GM12878 (cell line): ENCODE results near the gene ANO10. TPM values are rescaled to one million over a fixed set of nuclear protein-coding genes. Genes with fewer than 3 reads are reported as not detected.
A peak's percentile ranks its signal among the peaks of the same experiment; 100 is the strongest.

Experiments used
- ATAC-seq: fragments of 200-7000 bp; cut with Tn5 transposase; 3 replicates; pipeline ENCODE4 v1.9.1; 2020; ENCODE audit warnings: mild to moderate bottlenecking, moderate library complexity
- BruUV-seq: library from RNA; stranded (reverse); fragments of 400-500 nt; replicated peaks from 2 replicates; lab custom pipeline; 2021; lab: Mats Ljungman, UMichigan
- CTCF ChIA-PET: fragments of 300-600 bp; sonication (Branson Sonifier 250); formaldehyde crosslinking; extraction: SDS; loops from one replicate; lab custom pipeline; 2021; ENCODE audit warnings: inconsistent platforms; lab: Yijun Ruan, JAX
- POLR2A ChIA-PET: fragments of 350-600 bp; formaldehyde crosslinking; extraction: SDS; loops from one replicate; lab custom pipeline; 2021; ENCODE audit warnings: inconsistent platforms; lab: Charles Lee
- RAD21 ChIA-PET: fragments of 300-600 bp; sonication (Branson Sonifier 250); formaldehyde crosslinking; loops from one replicate; lab custom pipeline; 2023; ENCODE audit warnings: antibody characterized with exemption; ENCODE audit not compliant: unreplicated experiment; lab: Charles Lee
- SMC1A ChIA-PET: fragments of 300-600 bp; sonication (Branson Sonifier 250); formaldehyde crosslinking; loops from one replicate; lab custom pipeline; 2023; ENCODE audit not compliant: unreplicated experiment, uncharacterized antibody; lab: Charles Lee
- DNase-seq: peaks from one replicate; pipeline ENCODE4 v3.0.0-alpha.2; 2011; ENCODE audit warnings: low read depth, low spot score
- FAIRE-seq: peaks from 3 replicates; lab custom pipeline; 2011; peaks lifted over from hg19 to GRCh38; lab: Jason Lieb, UNC
- H2AFZ ChIP-seq: 2 replicates; pipeline ENCODE4 v1.6.0; 2011; ENCODE audit warnings: low read depth, low read length, control low read depth; ENCODE audit not compliant: control insufficient read depth
- H3K27ac ChIP-seq: 2 replicates; pipeline ENCODE4 v1.5.1; 2011; ENCODE audit warnings: control low read depth; ENCODE audit not compliant: control insufficient read depth, insufficient read depth
- H3K27me3 ChIP-seq, 2 experiments: replicated peaks in 1 of 2; 2 replicates each; pipeline versions ENCODE4 v1.6.0 to v1.6.1; 2011; ENCODE audit warnings: low read length in 1 of 2; ENCODE audit not compliant: control insufficient read depth in 2 of 2, insufficient read depth in 2 of 2
- H3K36me3 ChIP-seq, 2 experiments: 2 replicates each; pipeline ENCODE4 v1.5.1; 2011; ENCODE audit warnings: low read length in 1 of 2; ENCODE audit not compliant: control insufficient read depth in 2 of 2, insufficient read depth in 2 of 2
- H3K4me1 ChIP-seq: 2 replicates; pipeline ENCODE4 v1.6.1; 2011; ENCODE audit warnings: mild to moderate bottlenecking, low read length, moderate library complexity, mixed read lengths; ENCODE audit not compliant: control insufficient read depth, insufficient read depth
- H3K4me2 ChIP-seq: 2 replicates; pipeline ENCODE4 v1.6.0; 2011; ENCODE audit warnings: control low read depth; ENCODE audit not compliant: control insufficient read depth, insufficient read depth
- H3K4me3 ChIP-seq: fragments of 200-600 bp; sonication (generic); 2 replicates; pipeline ENCODE4 v1.5.1; 2016
- H3K79me2 ChIP-seq: 2 replicates; pipeline ENCODE4 v1.6.0; 2011; ENCODE audit warnings: low read length; ENCODE audit not compliant: control insufficient read depth, insufficient read depth
- H3K9ac ChIP-seq: 2 replicates; pipeline ENCODE4 v1.8.0; 2011; ENCODE audit warnings: low read length, control low read depth, mixed read lengths; ENCODE audit not compliant: control insufficient read depth, insufficient read depth
- H3K9me3 ChIP-seq: replicated peaks from 3 replicates; pipeline ENCODE4 v1.5.1; 2011; ENCODE audit warnings: mild to moderate bottlenecking, low read length; ENCODE audit not compliant: control insufficient read depth, insufficient read depth
- H4K20me1 ChIP-seq: 2 replicates; pipeline ENCODE4 v1.6.0; 2011; ENCODE audit not compliant: control insufficient read depth, insufficient read depth
- ATF3 ChIP-seq: IDR thresholded peaks from 2 replicates; pipeline ENCODE4 v1.6.1; 2011; ENCODE audit warnings: low read depth, mild to moderate bottlenecking, low read length, moderate library complexity, borderline replicate concordance; ENCODE audit errors: extremely low read depth
- CBX3 ChIP-seq: fragments of 200-600 bp; sonication (generic); IDR thresholded peaks from 2 replicates; pipeline ENCODE4 v1.6.1; 2016; ENCODE audit warnings: low read depth, borderline replicate concordance
- CHD1 ChIP-seq: IDR thresholded peaks from 2 replicates; pipeline ENCODE4 v1.6.1; 2012; ENCODE audit warnings: low read depth, low read length, improper control_type of control experiment
- CREB1 ChIP-seq: IDR thresholded peaks from 2 replicates; pipeline ENCODE4 v1.6.1; 2012; ENCODE audit warnings: low read depth, mild to moderate bottlenecking, inconsistent platforms
- ETV6 ChIP-seq, 2 experiments: fragments of 450-650 bp in 1 of 2; IDR thresholded peaks in 1 of 2; conservative IDR thresholded peaks in 1 of 2; 2 replicates each; pipeline ENCODE4 v1.6.1; 2014; ENCODE audit warnings: antibody characterized with exemption in 1 of 2, borderline replicate concordance in 1 of 2, low read depth in 1 of 2, mild to moderate bottlenecking in 1 of 2, moderate library complexity in 1 of 2
- HCFC1 ChIP-seq: fragments of 150-350 bp; IDR thresholded peaks from 2 replicates; pipeline ENCODE4 v1.6.1; 2014; ENCODE audit warnings: low read length
- MLLT1 ChIP-seq: fragments of 450-650 bp; IDR thresholded peaks from 2 replicates; pipeline ENCODE4 v1.6.1; 2016; ENCODE audit warnings: mild to moderate bottlenecking
- MYB ChIP-seq: fragments of 150-350 bp; IDR thresholded peaks from 2 replicates; pipeline ENCODE4 v1.6.1; 2014; ENCODE audit warnings: mild to moderate bottlenecking, low read depth, low read length, borderline replicate concordance
- MYC ChIP-seq: IDR thresholded peaks from 2 replicates; pipeline ENCODE4 v1.6.1; 2011; ENCODE audit warnings: mild to moderate bottlenecking, low read length, moderate library complexity, inconsistent platforms; ENCODE audit not compliant: insufficient read depth, insufficient replicate concordance, insufficient read length, severe bottlenecking
- NBN ChIP-seq: fragments of 450-650 bp; IDR thresholded peaks from 2 replicates; pipeline ENCODE4 v1.6.1; 2016
- NFXL1 ChIP-seq: fragments of 450-650 bp; IDR thresholded peaks from 2 replicates; pipeline ENCODE4 v1.6.1; 2017; ENCODE audit warnings: antibody characterized with exemption, mild to moderate bottlenecking, borderline replicate concordance
- SPI1 ChIP-seq: IDR thresholded peaks from 2 replicates; pipeline ENCODE4 v1.6.1; 2011; ENCODE audit warnings: low read depth, mild to moderate bottlenecking, low read length, moderate library complexity, borderline replicate concordance; ENCODE audit not compliant: insufficient read depth
- SRF ChIP-seq, 2 experiments: IDR thresholded peaks; 2 replicates each; pipeline ENCODE4 v1.6.1; 2011; ENCODE audit warnings: low read depth in 2 of 2, low read length in 2 of 2, mild to moderate bottlenecking in 1 of 2, moderate library complexity in 1 of 2
- ZNF24 ChIP-seq: fragments of 450-650 bp; IDR thresholded peaks from 2 replicates; pipeline ENCODE4 v1.6.1; 2017; ENCODE audit warnings: antibody characterized with exemption, mild to moderate bottlenecking
- WGBS: methylation state at CpG from one replicate; pipeline ENCODE4 v1.1.6; 2016; ENCODE audit warnings: low lambda C conversion rate; ENCODE audit not compliant: insufficient replicate concordance, insufficient coverage; ENCODE audit errors: missing lambda C conversion rate; 5-methylcytosine and 5-hydroxymethylcytosine counted together
- in situ Hi-C: fragments of 300-500 bp; cut with MboI; formaldehyde crosslinking; loops from 9 replicates; pipeline ENCODE4 v1.14.3; 2018; ENCODE audit warnings: mixed read lengths
- intact Hi-C: fragments of 100-400 bp; cut with micrococcal nuclease; formaldehyde crosslinking; loops from one replicate; pipeline ENCODE4 v1.14.2; 2022; ENCODE audit not compliant: unreplicated experiment
- polyA plus RNA-seq, 11 experiments: library from polyadenylated mRNA; depleted of rRNA in 4 of 11; unstranded in 6 of 11; stranded (reverse) in 5 of 11; fragments of >200 nt; fragmentation: Nextera tagmentation in 4 of 11; fragmentation: Illumina TruSeq in 1 of 11; extraction: Ambion mirVana in 4 of 11; extraction: Trizol in 1 of 11; gene quantifications; 1 replicate in 1 of 11; 2 replicates in 10 of 11; pipeline versions ENCODE4 v1.2.1 to v1.2.3, GENCODE V29; 2011 to 2016; ENCODE audit warnings: inconsistent platforms in 2 of 11, missing spikeins in 2 of 11, low read depth in 1 of 11
- total RNA-seq, 4 experiments: library from RNA; depleted of rRNA in 3 of 4; stranded (reverse); fragments of >200 nt in 3 of 4; fragmentation: Illumina TruSeq in 1 of 4; extraction: Trizol in 1 of 4; gene quantifications; 2 replicates each; pipeline versions ENCODE4 v1.2.1 to v1.2.3, GENCODE V29; 2013 to 2021

Gene ANO10
- total and polyA plus RNA-seq, 10 of the 15 experiments (the other 5 are each of a cell fraction or from before 2014, with no cell fraction given), result 0.29 to 21.9 (median 1.6) TPM

GRCh38 chr3:43389388-43390254, 232.2 kb downstream of the ANO10 start:
- ChIA-PET CTCF (interaction anchor here (0.7 to 2.4 kb wide), 6 partner anchors 9 to 428 kb away, joined by 3 to 11 read pairs (median 4); no protein-coding TSS in a partner anchor), RAD21 (interaction anchor here (1.7 kb wide), 1 partner anchor 428 kb away, joined by 5 read pairs; no protein-coding TSS in a partner anchor), POLR2A (no interaction called here), SMC1A (interaction anchor here (0.9 to 1.2 kb wide), 8 partner anchors 9 to 260 kb away, joined by 3 to 4 read pairs (median 3); no protein-coding TSS in a partner anchor)
- no TSS peak for BruUV-seq
- intact Hi-C loops (no loop called here), in situ Hi-C loops (no loop called here)
- Histone ChIP-seq H3K27me3 (no peaks in the 10 kb centered on the region), H3K27ac (no peak overlapping the region), H3K9me3 (no peaks in the 10 kb centered on the region), H3K4me2 (no peak overlapping the region), H3K36me3 (no peaks in the 10 kb centered on the region), H3K9ac (no peak overlapping the region), H2AFZ (no peak overlapping the region; the same call in 1 of the 2 replicates), H3K4me1 (no peaks in the 10 kb centered on the region), H4K20me1 (no peaks in the 10 kb centered on the region), H3K4me3 (no peak overlapping the region), H3K79me2 (no peaks in the 10 kb centered on the region)
- no peak for FAIRE-seq
- TF ChIP-seq MYC, result no peak
- peak; percentile 27; the same call in 1 of the 2 replicates for TF ChIP-seq SPI1
- TF ChIP-seq ETV6 (conservative IDR thresholded peaks at IDR 0.05 in 1 of 2, IDR thresholded peaks at IDR 0.05 in 1 of 2; ENCODE audit: borderline replicate concordance in 1 of 2, low read depth in 1 of 2), result peak in 1 of 2 experiments; percentile 31; a peak in 1 of 4 replicates
- peak; percentile 69 for ATAC-seq
- 28% methylated on average over 10 of the region's 10 CpGs for WGBS
- DNase-seq, result peak; percentile 19

GRCh38 chr3:43388915-43389314, 232.9 kb downstream of the ANO10 start:
- DNase-seq (no peak), FAIRE-seq (no peak), ATAC-seq (no peak)
- Histone ChIP-seq H3K4me2 (no peak overlapping the region), H3K27ac (no peak overlapping the region), H3K9ac (no peak overlapping the region), H2AFZ (no peak overlapping the region), H3K4me3 (no peak overlapping the region), H3K27me3 (no peaks in the 10 kb centered on the region), H3K79me2 (no peaks in the 10 kb centered on the region), H3K36me3 (no peaks in the 10 kb centered on the region), H3K4me1 (no peaks in the 10 kb centered on the region), H3K9me3 (no peaks in the 10 kb centered on the region), H4K20me1 (no peaks in the 10 kb centered on the region)
- ChIA-PET POLR2A (no interaction called here), CTCF (interaction anchor here (0.9 to 2.4 kb wide), 5 partner anchors 9 to 427 kb away, joined by 3 to 11 read pairs (median 4); no protein-coding TSS in a partner anchor), SMC1A (interaction anchor here (0.9 to 1.2 kb wide), 8 partner anchors 9 to 259 kb away, joined by 3 to 4 read pairs (median 3); no protein-coding TSS in a partner anchor), RAD21 (interaction anchor here (1.7 kb wide), 1 partner anchor 427 kb away, joined by 5 read pairs; no protein-coding TSS in a partner anchor)
- in situ Hi-C loops (no loop called here), intact Hi-C loops (no loop called here)
- BruUV-seq, result no TSS peak
- TF ChIP-seq CHD1, result no peak
- TF ChIP-seq CBX3, result no peak
- TF ChIP-seq NFXL1, result no peak
- no peak for TF ChIP-seq SRF (IDR thresholded peaks at IDR 0.05; ENCODE audit: low read depth in 2 of 2, low read length in 2 of 2)
- no peak for TF ChIP-seq CREB1
- no peak for TF ChIP-seq MLLT1
- no peak for TF ChIP-seq NBN
- TF ChIP-seq HCFC1, result no peak
- no peak for TF ChIP-seq MYB
- TF ChIP-seq ATF3, result no peak
- no peak for TF ChIP-seq ZNF24
